ENCODE results near the gene OSM.
A peak's percentile ranks its signal among the peaks of the same experiment; 100 is the strongest.

Gene OSM

DNA sequence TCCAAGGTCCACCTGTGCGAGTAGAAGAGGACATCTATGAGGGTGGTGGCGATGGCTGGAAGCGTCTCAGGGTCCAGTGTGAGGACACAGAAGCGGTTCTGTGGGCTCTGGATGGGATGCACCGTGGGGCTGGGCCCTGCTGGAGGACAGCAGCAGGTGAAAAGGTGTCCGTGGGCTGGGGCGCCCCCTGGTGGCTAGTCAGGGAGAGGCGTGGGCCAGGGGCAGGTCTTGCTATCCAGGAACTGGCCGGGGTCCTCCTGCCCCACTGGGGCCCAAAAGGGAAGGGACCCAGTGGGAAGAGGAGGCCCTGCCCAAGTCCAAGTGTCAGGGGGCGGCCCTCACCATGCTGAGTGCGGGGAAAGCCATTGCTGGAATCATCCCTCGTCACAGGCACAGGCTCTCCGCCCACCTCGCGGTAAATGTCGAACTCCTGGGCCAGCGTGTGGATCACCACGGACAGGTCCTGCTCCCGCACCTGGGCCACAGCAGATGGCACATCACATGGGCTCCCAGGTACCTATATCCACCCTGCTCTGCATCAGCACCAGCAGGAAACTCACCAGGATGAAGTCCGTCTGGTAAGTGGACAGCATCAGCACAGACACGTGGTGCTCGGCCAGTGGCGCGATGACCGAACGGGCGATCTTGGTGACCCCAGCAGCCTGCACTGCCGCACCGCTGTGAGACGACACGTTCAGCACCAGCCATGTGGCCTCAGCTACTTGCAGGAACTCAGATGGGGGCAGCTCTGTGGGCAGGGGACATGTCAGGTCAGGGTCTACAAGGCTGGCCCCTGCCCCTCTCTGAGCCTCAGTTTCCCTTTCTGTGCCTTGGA lies 20.4 kb upstream of the OSM start (continued):
- TF ChIP-seq EGR2 (tag by site-specific recombination; IDR thresholded peaks at IDR 0.05; ENCODE audit: low read depth) (peak; percentile 71), SCRT2 (tag by site-specific recombination; IDR thresholded peaks at IDR 0.05) (peak; percentile 94), BCL11A (tag by site-specific recombination; IDR thresholded peaks at IDR 0.05; ENCODE audit: low read depth) (peak; percentile 27; the same call in 1 of the 2 replicates), ZFP69B (tag by site-specific recombination; IDR thresholded peaks at IDR 0.05) (no peak), ZNF654 (tag by site-specific recombination; IDR thresholded peaks at IDR 0.05; ENCODE audit: low read depth) (peak; percentile 71), HOXC10 (CRISPR knock-in tag; IDR thresholded peaks at IDR 0.05) (no peak), ZNF175 (tag by site-specific recombination; IDR thresholded peaks at IDR 0.05) (no peak), KLF8 (tag by site-specific recombination; IDR thresholded peaks at IDR 0.05) (peak; percentile 28; the same call in 1 of the 2 replicates), ZNF48 (tag by site-specific recombination; IDR thresholded peaks at IDR 0.05) (no peak), ZNF596 (tag by site-specific recombination; IDR thresholded peaks at IDR 0.05) (no peak), SCRT1 (tag by site-specific recombination; IDR thresholded peaks at IDR 0.05; ENCODE audit: borderline replicate concordance) (peak; percentile 91), SP2 (tag by site-specific recombination; IDR thresholded peaks at IDR 0.05) (0 out of 2 replicates have a peak, but pooled peaks have one; percentile 24)
- TF ChIP-seq, protein P1, sequence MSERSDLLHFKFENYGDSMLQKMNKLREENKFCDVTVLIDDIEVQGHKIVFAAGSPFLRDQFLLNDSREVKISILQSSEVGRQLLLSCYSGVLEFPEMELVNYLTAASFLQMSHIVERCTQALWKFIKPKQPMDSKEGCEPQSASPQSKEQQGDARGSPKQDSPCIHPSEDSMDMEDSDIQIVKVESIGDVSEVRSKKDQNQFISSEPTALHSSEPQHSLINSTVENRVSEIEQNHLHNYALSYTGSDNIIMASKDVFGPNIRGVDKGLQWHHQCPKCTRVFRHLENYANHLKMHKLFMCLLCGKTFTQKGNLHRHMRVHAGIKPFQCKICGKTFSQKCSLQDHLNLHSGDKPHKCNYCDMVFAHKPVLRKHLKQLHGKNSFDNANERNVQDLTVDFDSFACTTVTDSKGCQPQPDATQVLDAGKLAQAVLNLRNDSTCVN (tag by site-specific recombination; optimal IDR thresholded peaks at IDR 0.05), result peak; percentile 11
- TF ChIP-seq, protein P2, sequence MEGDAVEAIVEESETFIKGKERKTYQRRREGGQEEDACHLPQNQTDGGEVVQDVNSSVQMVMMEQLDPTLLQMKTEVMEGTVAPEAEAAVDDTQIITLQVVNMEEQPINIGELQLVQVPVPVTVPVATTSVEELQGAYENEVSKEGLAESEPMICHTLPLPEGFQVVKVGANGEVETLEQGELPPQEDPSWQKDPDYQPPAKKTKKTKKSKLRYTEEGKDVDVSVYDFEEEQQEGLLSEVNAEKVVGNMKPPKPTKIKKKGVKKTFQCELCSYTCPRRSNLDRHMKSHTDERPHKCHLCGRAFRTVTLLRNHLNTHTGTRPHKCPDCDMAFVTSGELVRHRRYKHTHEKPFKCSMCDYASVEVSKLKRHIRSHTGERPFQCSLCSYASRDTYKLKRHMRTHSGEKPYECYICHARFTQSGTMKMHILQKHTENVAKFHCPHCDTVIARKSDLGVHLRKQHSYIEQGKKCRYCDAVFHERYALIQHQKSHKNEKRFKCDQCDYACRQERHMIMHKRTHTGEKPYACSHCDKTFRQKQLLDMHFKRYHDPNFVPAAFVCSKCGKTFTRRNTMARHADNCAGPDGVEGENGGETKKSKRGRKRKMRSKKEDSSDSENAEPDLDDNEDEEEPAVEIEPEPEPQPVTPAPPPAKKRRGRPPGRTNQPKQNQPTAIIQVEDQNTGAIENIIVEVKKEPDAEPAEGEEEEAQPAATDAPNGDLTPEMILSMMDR (tag by site-specific recombination; IDR thresholded peaks at IDR 0.05), result peak; percentile 91
- TF ChIP-seq, protein P3, sequence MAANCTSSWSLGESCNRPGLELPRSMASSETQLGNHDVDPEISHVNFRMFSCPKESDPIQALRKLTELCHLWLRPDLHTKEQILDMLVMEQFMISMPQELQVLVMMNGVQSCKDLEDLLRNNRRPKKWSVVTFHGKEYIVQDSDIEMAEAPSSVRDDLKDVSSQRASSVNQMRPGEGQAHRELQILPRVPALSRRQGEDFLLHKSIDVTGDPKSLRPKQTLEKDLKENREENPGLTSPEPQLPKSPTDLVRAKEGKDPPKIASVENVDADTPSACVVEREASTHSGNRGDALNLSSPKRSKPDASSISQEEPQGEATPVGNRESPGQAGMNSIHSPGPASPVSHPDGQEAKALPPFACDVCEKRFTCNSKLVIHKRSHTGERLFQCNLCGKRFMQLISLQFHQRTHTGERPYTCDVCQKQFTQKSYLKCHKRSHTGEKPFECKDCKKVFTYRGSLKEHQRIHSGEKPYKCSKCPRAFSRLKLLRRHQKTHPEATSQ (tag by site-specific recombination; IDR thresholded peaks at IDR 0.05), result no peak
- TF ChIP-seq, protein P4, sequence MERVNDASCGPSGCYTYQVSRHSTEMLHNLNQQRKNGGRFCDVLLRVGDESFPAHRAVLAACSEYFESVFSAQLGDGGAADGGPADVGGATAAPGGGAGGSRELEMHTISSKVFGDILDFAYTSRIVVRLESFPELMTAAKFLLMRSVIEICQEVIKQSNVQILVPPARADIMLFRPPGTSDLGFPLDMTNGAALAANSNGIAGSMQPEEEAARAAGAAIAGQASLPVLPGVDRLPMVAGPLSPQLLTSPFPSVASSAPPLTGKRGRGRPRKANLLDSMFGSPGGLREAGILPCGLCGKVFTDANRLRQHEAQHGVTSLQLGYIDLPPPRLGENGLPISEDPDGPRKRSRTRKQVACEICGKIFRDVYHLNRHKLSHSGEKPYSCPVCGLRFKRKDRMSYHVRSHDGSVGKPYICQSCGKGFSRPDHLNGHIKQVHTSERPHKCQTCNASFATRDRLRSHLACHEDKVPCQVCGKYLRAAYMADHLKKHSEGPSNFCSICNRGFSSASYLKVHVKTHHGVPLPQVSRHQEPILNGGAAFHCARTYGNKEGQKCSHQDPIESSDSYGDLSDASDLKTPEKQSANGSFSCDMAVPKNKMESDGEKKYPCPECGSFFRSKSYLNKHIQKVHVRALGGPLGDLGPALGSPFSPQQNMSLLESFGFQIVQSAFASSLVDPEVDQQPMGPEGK (tag by site-specific recombination; IDR thresholded peaks at IDR 0.05), result peak; percentile 42; the same call in 1 of the 2 replicates

DNA sequence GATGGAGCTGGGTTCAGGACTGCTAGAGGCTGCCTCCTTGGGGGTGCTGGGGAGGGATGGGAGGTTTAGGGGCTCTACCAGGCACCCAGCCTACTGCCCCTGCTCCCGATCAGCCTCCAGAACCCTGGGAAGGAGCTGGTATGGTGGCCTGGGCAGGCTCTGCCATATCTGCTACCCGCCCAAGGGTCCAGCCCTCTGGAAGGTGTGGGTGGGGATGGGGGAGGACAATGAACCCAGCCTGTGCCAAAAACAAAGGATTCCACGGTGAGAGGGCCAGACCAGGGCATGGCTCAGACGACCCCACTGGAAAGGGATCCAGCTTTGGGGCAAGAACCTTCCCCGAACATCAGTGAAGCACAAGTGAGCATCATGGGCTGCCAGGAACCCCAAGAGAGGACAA lies 19.7 kb upstream of the OSM start:
- Histone ChIP-seq H3K27ac (ENCODE audit: extremely low read depth, low read depth, low read length) (no peak overlapping the region), H3K36me3 (ENCODE audit: control insufficient read depth in 2 of 2, insufficient read depth in 1 of 2, low read length in 2 of 2) (peaks cover 0 to 17% of the 10 kb centered on the region in 2 experiments; a peak in 1 of 3 replicates), H3K4me1 (ENCODE audit: control insufficient read depth, insufficient read depth, low read length) (no peaks in the 10 kb centered on the region; the same call in 1 of the 2 replicates), H3K9me3 (ENCODE audit: control insufficient read depth, insufficient read depth, low read depth, low read length) (no peaks in the 10 kb centered on the region), H3K4me3 (ENCODE audit: low read depth, low read length) (no peak overlapping the region)
- CTCF ChIA-PET, result interaction anchor here (0.5 to 4.0 kb wide), 17 partner anchors 8 to 651 kb away, joined by 3 to 54 read pairs (median 5); no protein-coding TSS in a partner anchor
- POLR2A ChIA-PET, result no interaction called here
- TF ChIP-seq ZNF169 (tag by site-specific recombination; IDR thresholded peaks at IDR 0.05) (no peak), ZNF560 (tag by site-specific recombination; IDR thresholded peaks at IDR 0.05; ENCODE audit: borderline replicate concordance) (no peak), ZNF837 (tag by site-specific recombination; IDR thresholded peaks at IDR 0.05) (no peak), TRIM28 (IDR thresholded peaks at IDR 0.05; ENCODE audit: borderline replicate concordance, low read length) (no peak), ZNF585B (tag by site-specific recombination; IDR thresholded peaks at IDR 0.05) (no peak), SP2 (tag by site-specific recombination; IDR thresholded peaks at IDR 0.05) (no peak), KLF7 (tag by site-specific recombination; IDR thresholded peaks at IDR 0.05; ENCODE audit: borderline replicate concordance) (no peak), ZNF114 (tag by site-specific recombination; IDR thresholded peaks at IDR 0.05) (no peak)
- TF ChIP-seq, protein P5, sequence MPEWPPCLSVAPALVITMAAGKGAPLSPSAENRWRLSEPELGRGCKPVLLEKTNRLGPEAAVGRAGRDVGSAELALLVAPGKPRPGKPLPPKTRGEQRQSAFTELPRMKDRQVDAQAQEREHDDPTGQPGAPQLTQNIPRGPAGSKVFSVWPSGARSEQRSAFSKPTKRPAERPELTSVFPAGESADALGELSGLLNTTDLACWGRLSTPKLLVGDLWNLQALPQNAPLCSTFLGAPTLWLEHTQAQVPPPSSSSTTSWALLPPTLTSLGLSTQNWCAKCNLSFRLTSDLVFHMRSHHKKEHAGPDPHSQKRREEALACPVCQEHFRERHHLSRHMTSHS (tag by site-specific recombination; IDR thresholded peaks at IDR 0.05), result no peak
- TF ChIP-seq, protein P6, sequence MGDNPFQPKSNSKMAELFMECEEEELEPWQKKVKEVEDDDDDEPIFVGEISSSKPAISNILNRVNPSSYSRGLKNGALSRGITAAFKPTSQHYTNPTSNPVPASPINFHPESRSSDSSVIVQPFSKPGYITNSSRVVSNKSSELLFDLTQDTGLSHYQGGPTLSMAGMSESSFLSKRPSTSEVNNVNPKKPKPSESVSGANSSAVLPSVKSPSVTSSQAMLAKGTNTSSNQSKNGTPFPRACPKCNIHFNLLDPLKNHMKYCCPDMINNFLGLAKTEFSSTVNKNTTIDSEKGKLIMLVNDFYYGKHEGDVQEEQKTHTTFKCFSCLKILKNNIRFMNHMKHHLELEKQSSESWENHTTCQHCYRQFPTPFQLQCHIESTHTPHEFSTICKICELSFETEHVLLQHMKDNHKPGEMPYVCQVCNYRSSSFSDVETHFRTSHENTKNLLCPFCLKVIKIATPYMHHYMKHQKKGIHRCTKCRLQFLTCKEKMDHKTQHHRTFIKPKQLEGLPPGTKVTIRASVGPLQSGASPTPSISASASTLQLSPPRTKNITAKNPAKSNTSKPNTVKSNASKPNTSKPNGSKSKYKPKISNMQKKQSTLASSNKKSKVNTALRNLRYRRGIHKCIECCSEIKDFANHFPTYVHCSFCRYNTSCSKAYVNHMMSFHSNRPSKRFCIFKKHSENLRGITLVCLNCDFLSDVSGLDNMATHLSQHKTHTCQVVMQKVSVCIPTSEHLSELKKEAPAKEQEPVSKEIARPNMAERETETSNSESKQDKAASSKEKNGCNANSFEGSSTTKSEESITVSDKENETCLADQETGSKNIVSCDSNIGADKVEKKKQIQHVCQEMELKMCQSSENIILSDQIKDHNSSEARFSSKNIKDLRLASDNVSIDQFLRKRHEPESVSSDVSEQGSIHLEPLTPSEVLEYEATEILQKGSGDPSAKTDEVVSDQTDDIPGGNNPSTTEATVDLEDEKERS (tag by site-specific recombination; IDR thresholded peaks at IDR 0.05), result no peak
